ENCODE measurements around the gene SNX5.

Gene SNX5

DNA sequence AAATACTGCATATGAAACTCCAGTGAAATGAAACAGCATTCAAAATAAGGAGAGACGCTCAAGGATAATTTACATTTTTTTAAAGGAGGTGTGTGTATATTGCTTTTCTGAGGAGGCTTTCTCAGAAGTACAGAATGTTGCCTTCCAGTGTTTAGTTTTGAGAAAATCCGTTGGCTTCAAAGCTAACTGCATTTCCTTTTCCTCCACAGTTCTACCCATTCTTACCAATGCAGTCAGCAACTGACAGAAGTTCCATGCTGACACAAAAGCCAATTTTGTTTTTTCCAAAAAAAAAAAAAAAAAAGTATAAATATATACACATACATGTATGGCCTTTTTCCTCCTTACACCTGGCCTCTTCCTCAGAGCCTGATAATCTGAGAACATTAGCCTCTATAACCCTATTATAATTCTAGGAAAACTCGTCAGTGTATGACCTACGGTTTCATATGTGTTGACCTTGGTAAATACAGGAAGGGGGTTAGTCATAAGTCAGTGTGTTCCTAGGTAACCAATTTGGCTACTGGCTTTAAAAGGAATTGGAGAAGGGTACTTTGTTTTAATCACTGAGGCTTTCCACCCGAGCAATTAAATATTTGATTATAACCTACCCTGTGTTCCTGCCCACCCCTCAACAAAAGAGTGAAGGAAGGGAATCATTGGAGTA is 24.4 kb upstream of the SNX5 start:
- DNase-seq (ENCODE audit: low read depth, low spot score), result no peak

DNA sequence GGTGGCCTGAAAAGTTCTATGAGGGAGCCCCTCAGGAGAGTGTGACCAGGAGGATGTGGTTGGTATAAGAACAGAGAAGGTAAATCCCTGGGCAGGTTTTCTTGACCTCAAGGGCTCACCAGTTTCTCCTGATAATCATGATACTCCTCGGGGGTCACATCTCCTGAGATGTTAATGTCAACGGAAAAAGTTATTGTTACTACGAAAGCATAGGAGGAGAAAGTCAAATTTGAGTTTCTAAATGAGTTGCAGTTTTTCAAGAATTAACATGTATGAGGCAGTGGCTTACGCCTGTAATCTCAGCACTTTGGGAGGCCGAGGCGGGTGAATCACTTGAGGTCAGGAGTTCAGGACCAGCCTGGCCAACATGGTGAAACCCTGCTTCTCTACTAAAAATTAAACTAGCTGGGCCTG is 23.6 kb upstream of the SNX5 start:
- DNase-seq (ENCODE audit: low read depth, low spot score), result no peak

DNA sequence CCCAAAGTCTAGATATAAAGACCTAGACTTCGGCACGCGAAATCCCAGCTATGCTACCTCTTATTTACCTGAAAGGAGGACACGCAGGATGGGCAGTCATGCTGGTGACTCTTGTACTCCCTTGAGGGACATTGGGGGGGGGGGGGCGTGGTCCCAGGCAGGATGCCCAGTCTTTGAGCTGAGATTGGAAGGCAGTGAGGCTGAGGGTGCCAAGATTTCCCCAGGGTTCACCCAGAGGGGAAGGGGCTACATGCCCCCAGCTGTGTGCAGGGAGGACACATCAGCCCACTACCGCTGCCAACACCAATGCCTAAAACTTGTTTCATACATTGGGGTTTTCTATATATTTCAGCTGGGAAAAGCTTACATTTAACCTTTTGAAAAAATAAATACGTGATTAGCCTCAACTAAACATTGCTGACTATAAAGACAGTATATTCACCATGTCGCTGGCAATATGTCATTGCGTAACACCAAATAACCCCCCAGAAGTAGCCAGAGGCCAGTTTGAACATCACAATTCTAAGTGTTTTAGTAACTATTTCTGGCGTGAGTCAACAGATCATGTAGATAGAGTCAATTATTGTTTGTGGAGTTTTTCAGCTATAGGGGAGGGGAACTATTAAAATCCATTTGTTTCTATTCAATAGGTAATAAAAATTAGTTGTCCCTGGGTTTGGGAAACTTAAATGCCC is 21.8 kb upstream of the SNX5 start:
- DNase-seq (ENCODE audit: low read depth, low spot score), result no peak

DNA sequence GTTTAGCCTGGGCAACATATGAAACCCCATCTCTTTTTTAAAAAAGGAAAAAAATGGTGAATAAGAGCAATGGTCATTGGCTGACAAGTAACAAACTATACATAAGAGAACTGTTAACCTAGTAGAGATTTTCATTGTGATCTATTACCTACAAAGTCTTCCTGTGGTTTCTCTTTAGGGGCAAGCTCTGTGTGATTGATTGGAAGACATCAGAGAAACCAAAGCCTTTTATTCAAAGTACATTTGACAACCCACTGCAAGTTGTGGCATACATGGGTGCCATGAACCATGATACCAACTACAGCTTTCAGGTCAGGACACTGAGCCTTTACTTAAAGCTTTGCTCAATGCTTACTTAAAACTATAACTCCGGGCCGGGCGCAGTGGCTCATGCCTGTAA is 19.4 kb upstream of the SNX5 start:
- no peak for DNase-seq (ENCODE audit: low read depth, low spot score)

DNA sequence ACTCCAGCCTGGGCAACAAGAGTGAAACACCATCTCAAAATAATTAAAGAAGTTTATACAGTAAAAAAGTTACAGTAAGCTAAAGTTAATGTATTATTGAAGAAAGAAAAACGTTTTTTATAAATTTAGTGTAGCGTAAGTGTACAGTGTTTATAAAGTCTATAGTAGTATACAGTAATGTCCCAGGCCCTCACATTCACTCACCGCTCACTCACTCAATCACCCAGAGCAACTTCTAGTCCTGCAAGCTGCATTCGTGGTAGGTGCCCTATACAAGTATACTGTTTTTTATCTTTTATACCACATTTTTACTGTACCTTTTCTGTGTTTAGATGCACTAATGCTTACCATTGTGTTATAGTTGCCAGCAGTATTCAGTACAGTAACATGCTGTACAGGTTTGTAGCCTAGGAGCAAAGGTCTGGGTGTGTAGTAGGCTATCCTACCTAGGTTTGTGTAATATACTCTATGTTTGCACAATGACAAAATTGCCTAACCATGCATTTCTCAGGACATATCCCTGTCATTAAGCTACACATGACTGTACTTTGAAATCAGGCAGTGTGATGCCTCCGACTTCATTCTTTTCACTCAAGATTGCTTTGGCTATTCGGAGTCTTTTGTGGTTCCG is 16.9 kb upstream of the SNX5 start:
- no peak for DNase-seq (ENCODE audit: low read depth, low spot score)

DNA sequence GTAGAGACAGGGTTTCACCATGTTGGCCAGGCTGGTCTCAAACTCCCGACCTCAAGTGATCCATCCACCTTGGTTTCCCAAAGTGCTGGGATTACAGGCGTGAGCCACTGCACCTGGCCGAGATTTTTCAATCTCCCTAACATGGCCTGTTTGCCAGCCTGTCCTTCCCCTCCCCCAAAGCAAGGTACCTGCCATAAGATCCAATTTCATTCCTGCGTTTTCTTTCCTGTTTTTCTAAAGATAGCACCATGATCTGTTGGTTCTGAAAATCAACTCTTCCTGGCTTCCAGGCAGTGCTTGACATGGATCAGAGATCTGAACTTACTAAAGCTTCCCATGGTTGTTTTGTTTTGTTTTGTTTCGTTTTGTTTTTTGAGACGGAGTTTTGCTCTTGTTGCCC is 7.7 kb upstream of the SNX5 start:
- DNase-seq (ENCODE audit: low read depth, low spot score), result no peak

DNA sequence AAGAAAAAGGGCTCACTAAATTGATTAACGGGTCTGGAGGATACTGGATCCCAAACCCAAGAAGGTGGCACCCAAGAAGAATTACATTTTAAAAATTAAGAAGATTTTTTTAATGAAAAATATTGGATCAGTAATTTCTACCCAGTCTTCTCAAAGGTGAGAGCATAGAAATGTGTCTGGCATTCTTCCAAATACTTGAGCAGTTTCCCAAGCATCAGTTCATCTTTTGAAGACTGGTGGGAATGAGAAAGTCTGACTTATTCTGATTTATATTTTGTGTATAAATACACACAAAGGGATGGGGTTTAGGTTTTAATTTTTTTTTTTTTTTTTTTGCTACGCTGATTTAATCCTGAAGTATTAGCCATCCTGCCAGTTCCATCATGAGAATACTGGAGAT is 3.5 kb upstream of the SNX5 start:
- DNase-seq (ENCODE audit: low read depth, low spot score), result no peak

DNA sequence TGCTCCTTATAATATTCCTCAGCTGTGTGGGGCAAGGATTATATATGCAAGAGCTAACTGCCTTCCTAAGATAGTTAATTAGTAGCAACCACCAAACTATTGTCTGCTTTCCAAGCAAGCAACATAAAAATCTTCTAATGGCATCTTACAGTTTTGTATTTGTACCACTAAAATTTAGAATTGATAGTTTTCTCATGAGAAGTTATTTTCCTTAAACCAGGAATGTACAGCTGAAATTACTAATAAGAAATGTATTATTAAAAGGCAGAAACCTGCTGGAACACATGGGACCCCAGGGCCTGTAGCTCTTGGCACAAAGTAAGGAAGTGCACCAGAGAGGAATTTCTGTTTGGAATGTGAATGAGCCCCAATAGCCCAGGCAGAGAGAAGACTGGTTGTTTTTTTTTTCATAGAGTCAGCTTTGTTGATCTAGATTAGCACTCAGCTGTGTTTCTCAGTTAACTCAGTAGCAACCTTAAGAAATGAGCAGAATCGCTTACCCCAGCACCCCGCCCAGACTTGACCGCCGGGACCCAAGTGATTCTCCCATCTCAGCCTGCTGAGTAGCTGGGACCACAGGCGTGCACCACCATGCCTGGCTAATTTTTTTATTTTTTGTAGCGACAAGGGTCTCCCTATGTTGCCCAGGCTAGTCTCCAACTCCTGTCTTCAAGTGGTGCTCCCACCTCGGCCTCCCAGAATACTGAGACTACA is 2.9 kb upstream of the SNX5 start:
- DNase-seq (ENCODE audit: low read depth, low spot score), result no peak

DNA sequence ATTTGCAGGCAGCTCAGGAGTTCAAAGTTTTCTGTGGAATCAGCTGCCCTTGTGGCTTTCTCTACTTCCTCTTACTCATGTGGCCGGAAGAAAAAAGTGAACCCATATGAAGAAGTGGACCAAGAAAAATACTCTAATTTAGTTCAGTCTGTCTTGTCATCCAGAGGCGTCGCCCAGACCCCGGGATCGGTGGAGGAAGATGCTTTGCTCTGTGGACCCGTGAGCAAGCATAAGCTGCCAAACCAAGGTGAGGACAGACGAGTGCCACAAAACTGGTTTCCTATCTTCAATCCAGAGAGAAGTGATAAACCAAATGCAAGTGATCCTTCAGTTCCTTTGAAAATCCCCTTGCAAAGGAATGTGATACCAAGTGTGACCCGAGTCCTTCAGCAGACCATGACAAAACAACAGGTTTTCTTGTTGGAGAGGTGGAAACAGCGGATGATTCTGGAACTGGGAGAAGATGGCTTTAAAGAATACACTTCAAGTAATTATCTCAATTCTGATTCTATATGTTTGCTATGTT is 1.4 kb upstream of the SNX5 start:
- no peak for DNase-seq (ENCODE audit: low read depth, low spot score)

DNA sequence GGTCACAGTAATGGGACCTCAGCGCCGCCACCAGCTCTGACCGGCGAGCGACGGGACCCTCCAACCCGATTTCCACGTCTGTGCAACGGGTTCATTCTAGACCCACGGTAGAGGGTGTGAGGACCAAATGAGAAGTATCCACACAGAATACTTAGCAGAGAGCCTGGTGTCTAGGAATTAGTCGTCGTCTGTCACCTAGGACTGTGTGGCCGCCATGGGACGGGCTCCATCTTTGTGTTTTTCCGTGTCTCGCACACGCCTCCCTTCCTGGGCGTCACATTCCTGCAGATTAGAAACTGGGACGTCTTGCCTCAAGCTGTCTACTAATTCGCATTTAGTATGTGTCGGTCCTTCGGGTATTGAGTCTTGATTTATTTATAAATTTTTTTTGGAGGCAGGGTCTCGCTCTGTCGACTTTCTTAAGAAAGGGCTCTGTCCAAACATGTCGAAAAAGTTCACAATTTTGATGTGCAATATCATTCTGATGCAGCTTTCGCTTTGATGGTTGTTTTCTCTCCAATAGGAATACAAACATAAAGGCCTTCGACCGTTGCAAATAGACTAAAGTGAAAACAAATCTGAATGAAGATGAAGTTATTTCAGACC is 787 bp upstream of the SNX5 start:
- no peak for DNase-seq (ENCODE audit: low read depth, low spot score)

DNA sequence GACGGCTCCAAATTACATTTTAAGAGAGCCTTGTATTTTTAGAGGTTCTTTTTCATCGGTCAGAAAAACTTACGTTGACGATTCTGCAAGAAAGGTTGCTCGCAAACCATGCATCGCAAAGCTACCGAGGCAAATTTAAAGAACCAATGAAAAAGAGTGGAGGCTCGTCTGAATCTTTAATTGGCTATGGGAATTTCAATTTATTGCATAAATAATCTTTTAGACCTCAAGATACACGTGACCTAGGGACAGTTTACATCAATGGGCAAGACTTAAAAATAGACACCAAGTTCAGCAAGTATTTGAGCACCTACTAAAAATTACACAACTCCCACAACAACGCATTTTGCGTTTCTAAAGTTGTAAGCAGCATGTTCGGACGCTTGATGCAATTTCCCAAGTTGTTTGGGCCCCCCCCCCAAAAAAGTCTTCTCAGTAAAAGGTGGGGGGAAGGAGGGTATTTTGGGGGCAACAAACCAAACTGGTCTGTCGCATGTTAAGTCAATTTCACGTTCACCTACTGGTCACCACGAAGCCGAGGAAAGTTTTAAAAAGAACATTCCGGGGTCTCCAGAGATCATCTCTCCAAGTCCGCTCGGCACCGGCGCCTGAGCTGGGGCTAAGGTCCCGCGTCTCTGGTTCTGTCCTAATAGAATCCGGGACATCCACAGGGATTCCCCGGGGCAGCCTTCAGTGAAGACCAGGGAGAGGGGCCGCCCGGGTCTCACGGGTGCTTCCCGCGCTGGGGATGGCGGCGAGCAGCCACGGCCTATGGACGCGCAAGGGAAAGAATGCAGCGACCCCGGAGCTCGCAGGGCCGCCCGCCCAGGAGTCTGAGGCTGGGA is 851 bp downstream of the SNX5 start:
- no peak for DNase-seq (ENCODE audit: low read depth, low spot score)

DNA sequence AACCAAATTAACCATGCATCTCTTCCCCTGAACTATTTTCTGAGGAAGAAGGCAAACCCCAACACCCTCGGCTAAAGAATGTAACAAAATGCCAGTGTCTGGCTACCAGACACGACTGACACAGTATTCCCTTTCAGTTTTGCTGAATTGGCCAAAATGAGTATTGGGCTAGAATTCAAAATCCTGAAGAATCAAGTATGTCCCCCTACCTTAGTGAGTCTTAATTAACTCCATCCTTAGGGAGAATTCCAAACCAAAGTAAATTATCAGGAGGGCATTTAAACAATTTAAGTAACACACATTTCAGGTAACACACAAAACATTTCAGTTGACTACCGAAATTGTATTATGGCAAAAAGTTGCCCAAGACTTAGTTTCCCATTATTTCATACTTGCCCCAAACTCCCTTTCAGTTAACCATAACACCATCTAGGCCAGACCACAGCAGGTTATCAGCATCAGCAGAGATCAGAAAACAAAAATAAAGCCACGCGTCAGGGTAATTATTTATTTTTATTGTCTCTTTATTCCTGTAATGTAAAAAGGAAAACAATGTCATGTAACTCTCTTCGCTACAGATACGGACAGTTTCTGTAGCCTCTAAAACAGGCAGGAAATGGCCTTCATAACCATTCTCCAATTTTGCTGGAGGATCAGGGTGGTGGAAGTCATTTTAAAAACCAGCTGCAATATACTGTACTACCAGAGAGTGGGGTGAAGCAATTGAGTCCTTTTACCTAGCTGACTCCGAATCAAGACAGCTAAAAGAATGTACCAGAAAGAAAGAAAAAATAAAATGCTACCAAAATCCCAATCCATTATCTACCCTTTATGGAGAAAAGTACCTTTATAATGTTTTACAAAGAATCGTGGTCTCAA is 1.9 kb downstream of the SNX5 start:
- DNase-seq (ENCODE audit: low read depth, low spot score), result no peak

DNA sequence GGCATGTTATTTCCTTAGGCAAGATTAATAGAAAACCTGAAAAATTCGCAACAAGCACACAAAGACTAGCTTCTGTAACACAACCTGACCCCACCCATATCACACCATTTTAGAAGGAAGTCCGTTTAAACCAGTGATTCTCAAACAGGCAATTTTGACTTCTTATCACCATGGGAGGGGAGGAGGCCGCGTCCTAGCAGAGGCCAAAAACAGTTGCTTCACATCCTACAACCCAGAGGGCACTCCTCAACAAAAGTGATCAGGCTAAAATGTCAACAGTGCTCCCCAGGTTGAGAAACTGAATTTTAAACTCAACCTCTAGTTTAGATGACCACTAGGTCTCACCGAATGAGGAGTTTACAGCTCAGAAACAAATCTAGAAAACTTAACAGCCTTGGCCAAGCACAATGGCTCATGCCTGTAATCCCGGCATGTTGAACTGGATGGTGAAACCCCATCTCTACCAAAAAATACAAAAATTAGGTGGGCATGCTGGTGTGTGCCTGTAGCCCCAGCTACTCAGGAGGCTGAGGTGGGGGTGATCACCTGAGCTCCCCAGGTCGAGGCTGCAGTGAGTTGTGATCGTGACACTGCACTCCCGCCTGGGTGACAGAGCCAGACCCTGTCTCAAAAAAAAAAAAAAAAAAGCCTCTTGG is 3.4 kb downstream of the SNX5 start:
- DNase-seq (ENCODE audit: low read depth, low spot score), result no peak

DNA sequence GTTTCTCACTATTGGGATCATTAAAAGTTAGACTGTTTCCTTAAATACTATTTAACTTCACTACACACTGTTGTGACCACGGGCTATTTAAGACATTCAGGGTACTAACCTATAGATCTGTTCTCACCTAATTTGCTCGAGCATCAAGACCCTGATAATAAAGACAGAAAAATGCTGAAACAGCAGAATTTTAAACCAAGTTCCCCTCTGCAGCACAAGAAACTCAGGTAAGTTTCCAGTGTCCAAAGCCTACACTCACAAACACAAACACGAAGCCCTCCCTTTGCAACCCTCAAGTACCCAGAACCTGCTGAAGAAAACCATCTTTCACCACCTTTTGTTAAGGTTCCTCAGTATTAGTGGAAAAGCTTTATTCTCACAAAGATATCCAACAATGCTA is 4.0 kb downstream of the SNX5 start:
- DNase-seq (ENCODE audit: low read depth, low spot score), result no peak

DNA sequence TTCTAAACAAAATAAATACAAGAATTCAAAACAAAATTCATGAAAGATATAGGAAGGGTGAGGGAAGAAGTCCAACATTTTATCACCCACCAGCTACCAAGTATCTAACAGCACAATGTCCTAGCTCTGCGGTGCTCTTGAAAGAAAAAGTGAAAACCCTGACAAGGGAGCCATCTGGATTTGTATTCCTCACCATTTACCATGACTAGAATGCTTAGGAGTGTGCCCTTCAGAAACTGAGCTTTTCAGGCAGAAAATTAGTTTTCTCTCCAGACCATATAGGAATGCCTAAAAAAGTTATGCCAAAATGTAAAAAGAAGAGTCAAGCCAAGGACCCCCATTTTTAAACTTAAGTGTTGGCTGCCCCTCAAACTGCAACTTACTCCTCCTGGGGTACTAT is 4.5 kb downstream of the SNX5 start:
- DNase-seq (ENCODE audit: low read depth, low spot score), result no peak

DNA sequence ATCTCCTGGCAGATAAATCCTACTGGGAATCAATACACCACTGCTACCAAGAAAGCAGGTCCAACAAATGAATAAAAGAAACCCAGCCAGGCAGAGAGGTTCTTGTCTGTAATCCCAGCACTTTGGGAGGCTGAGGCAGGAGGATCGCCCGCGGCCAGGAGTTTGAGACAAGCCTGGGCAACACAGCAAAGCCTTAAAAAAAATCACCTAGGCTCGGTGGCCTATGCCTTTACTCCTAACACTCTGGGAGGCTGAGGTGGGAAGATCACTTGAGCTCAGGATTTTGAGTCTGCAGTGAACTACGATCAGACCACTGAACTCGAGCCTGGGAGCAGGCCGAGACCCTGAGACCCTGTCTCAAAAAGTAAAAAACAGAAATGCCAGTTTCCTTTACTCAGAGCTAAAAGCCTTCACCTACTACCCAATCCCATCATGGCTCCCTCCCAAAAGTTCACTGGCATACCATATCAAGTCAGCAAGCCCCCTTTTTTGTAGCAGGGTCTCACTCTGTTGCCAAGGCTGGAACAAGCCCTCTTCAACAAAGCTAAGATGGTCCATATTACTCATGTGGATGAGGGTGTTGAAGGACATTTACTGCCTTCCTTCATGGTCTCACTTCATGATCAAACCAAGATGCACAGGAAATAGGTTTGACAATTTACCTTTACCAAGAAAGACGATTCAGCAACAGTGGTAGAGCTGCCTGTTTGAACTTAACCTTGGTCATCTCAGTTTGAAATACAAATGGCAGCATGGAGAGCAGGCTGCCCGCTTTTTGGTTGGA is 5.3 kb downstream of the SNX5 start:
- no peak for DNase-seq (ENCODE audit: low read depth, low spot score)

DNA sequence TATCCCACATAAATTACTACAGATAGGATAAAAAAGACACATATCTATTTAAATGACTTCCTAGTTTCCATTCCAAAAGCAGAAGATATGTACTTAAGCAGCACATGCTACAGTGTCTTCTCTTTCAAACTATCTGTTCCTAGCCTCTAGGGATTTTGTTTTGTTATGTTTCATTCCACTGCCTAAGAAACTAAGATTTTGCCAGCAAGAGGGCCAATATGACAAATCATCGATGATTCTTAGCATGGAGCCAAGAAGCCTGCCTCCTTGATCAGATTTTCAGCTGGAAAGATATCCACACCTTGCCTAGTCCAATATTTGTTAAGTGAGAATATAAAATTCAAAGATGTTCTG is 7.0 kb downstream of the SNX5 start:
- DNase-seq (ENCODE audit: low read depth, low spot score), result no peak

DNA sequence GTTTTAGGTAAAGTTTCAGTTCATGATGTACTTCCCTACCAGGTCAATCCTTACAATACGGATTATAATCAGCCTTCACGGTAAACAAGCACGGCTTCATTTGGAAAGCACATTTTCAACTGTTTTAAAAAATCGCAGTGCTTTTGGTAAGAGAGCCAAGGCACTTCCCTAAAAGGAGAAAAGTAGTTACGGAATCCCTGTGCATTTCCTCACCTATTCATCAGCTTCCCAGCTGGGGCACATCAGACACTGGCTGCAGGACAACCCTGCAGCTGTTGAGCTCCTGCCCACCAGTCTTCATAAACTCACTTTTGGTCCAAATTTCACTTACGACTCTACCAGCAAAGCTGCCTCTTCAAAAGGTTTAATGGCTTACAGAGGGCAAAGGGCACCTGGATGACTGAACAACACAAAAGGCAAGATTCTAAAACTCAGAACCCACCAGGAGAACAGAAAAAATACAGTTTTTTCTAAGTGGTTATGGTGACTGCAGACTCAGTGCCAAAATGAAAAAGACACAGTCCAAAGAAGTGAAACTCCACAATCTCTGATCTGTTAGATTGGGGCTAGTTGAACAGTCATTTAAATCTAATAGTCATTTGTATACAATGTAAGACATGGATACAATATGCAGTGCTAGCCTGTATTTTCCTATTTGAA is 7.5 kb downstream of the SNX5 start:
- no peak for DNase-seq (ENCODE audit: low read depth, low spot score)
